ENCODE data around the gene MED13L.

DNA sequence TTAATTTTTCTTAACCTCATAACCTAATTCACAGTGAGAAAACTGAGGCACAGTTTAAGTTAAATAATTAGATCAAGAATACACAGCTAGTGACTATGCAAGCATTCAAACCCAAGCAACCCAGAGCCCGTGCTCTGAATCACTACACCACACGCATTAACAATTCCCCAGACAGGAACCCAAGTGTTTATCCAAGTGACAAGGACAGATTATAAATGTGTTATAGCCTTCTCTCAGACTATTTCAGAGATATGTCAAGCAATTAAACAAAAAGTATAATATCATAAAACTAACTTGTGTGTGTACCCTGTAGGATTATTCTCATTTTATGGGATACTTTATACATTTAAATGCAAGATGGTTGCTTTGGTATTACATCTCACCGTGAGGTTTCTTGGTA is 43.8 kb downstream of the MED13L start:
- TF ChIP-seq POLR2AphosphoS5 (IDR thresholded peaks at IDR 0.05; ENCODE audit: insufficient read depth, low read depth, low read length) (no peak), CTCF (IDR thresholded peaks at IDR 0.05; ENCODE audit: extremely low read depth in 1 of 2, insufficient read depth in 1 of 2, low read depth in 1 of 2, low read length in 2 of 2) (no peak), POLR2A (IDR thresholded peaks at IDR 0.05; ENCODE audit: low read depth, low read length) (no peak), MAX (IDR thresholded peaks at IDR 0.05; ENCODE audit: insufficient read depth, insufficient read length) (no peak), EZH2 (IDR thresholded peaks at IDR 0.05; ENCODE audit: borderline replicate concordance, low read depth, low read length, severe bottlenecking) (no peak), GATA2 (IDR thresholded peaks at IDR 0.05; ENCODE audit: insufficient read depth, insufficient read length, low read depth, low read length) (no peak), JUN (IDR thresholded peaks at IDR 0.05; ENCODE audit: borderline replicate concordance, insufficient read depth, insufficient read length, low read depth) (no peak)
